Activated CD8-positive, alpha-beta T cell treated with anti-CD3 and anti-CD28 coated beads, Interleukin-2, amount 10 ng/mL, durations not matched to agents 7 days and 5 days (primary cell): Measurements from ENCODE around the gene BCAM. TPM values are rescaled to one million over a fixed set of nuclear protein-coding genes. Genes with fewer than 3 reads are reported as not detected.
A peak's percentile ranks its signal among the peaks of the same experiment; 100 is the strongest.

Source experiments
- ATAC-seq: fragments of 150-1000 bp; cut with Tn5 transposase; one replicate; pipeline ENCODE4 v1.10.0; 2021; ENCODE audit warnings: moderate library complexity
- CTCF ChIA-PET: fragments of 350-600 bp; sonication (Branson Sonifier 250); formaldehyde crosslinking; loops from one replicate; lab custom pipeline; 2021; ENCODE audit warnings: antibody characterized with exemption; lab: Charles Lee
- POLR2A ChIA-PET: fragments of 350-600 bp; sonication (Branson Sonifier 250); formaldehyde crosslinking; loops from one replicate; lab custom pipeline; 2021; ENCODE audit warnings: antibody characterized with exemption; lab: Charles Lee
- DNase-seq: peaks from one replicate; pipeline ENCODE4 v3.0.0-alpha.2; 2020
- H3K27ac Mint-ChIP-seq: one replicate; pipeline ENCODE4 v1.8.0; 2021; ENCODE audit warnings: mild to moderate bottlenecking, mixed read lengths
- H3K27me3 Mint-ChIP-seq: one replicate; pipeline ENCODE4 v1.8.0; 2021; ENCODE audit warnings: low read depth, mixed read lengths
- H3K36me3 Mint-ChIP-seq: one replicate; pipeline ENCODE4 v1.8.0; 2021; ENCODE audit warnings: low read depth, mixed read lengths
- H3K4me1 Mint-ChIP-seq: one replicate; pipeline ENCODE4 v1.8.0; 2021; ENCODE audit warnings: low read depth, mixed read lengths
- H3K4me3 Mint-ChIP-seq: one replicate; pipeline ENCODE4 v1.8.0; 2021; ENCODE audit warnings: mild to moderate bottlenecking, mixed read lengths
- H3K9me3 Mint-ChIP-seq: one replicate; pipeline ENCODE4 v1.8.0; 2022; ENCODE audit warnings: mixed read lengths; ENCODE audit not compliant: insufficient read depth
- total RNA-seq, 2 experiments: library from RNA; stranded (reverse); gene quantifications; one replicate each; pipeline ENCODE4 v1.2.3, GENCODE V29; 2021

BCAM gene
- total RNA-seq, 2 experiments from 2014 or later = not detected

- DNase-seq (peak; percentile 91), ATAC-seq (peak; percentile 80)
- H3K4me1 Mint-ChIP-seq = peaks cover 37% of the 10 kb centered on the region
- H3K9me3 Mint-ChIP-seq = no peaks in the 10 kb centered on the region
- H3K4me3 Mint-ChIP-seq = peak within 1 kb of the TSS; percentile 79
- ChIA-PET CTCF (interaction anchor here (0.6 to 1.4 kb wide), 21 partner anchors 11 to 191 kb away, joined by 3 to 18 read pairs (median 3); partner anchors contain the start of gene BCAM), POLR2A (no interaction called here)
- peaks cover 43% of the 10 kb centered on the region for H3K27me3 Mint-ChIP-seq
- H3K36me3 Mint-ChIP-seq = no peaks in the 10 kb centered on the region
- peak within 1 kb of the TSS; percentile 48 for H3K27ac Mint-ChIP-seq
Observed at GRCh38 chr19:44845612-44846454, 36.9 kb downstream of the BCAM start, which contains the start of gene NECTIN2. Gene NECTIN2 (plus strand): TSS chr19:44846297. CDS start chr19:44846526, 229 bp downstream.

GRCh38 chr19:44846455-44847143 is 37.7 kb downstream of the BCAM start:
- H3K4me3 Mint-ChIP-seq = peak overlapping the region; percentile 79
- no peaks in the 10 kb centered on the region for H3K9me3 Mint-ChIP-seq
- ChIA-PET POLR2A (no interaction called here), CTCF (interaction anchor here (1.0 to 3.1 kb wide), 8 partner anchors 19 to 183 kb away, joined by 3 to 18 read pairs (median 6); no protein-coding TSS in a partner anchor)
- H3K4me1 Mint-ChIP-seq = peaks cover 38% of the 10 kb centered on the region
- ATAC-seq (no peak), DNase-seq (no peak)
- H3K27ac Mint-ChIP-seq = no peak overlapping the region
- peaks cover 43% of the 10 kb centered on the region for H3K27me3 Mint-ChIP-seq
- no peaks in the 10 kb centered on the region for H3K36me3 Mint-ChIP-seq

- H3K4me3 Mint-ChIP-seq = peak overlapping the region; percentile 40
- no peak for ATAC-seq
- peaks cover 43% of the 10 kb centered on the region for H3K27me3 Mint-ChIP-seq
- H3K27ac Mint-ChIP-seq = no peak overlapping the region
- DNase-seq = no peak
- H3K36me3 Mint-ChIP-seq = no peaks in the 10 kb centered on the region
- peaks cover 37% of the 10 kb centered on the region for H3K4me1 Mint-ChIP-seq
- ChIA-PET CTCF (interaction anchor here (3.1 kb wide), 1 partner anchor 63 kb away, joined by 8 read pairs; no protein-coding TSS in a partner anchor), POLR2A (no interaction called here)
- no peaks in the 10 kb centered on the region for H3K9me3 Mint-ChIP-seq
Observed at GRCh38 chr19:44847144-44848035, 38.5 kb downstream of the BCAM start.

GRCh38 chr19:44848036-44848811 is 39.3 kb downstream of the BCAM start:
- no peak for ATAC-seq
- CTCF ChIA-PET = interaction anchor here (1.5 to 3.1 kb wide), 2 partner anchors 43 to 64 kb away, joined by 4 to 8 read pairs; partner anchors contain the start of gene TOMM40
- H3K27me3 Mint-ChIP-seq = peaks cover 46% of the 10 kb centered on the region
- no peaks in the 10 kb centered on the region for H3K36me3 Mint-ChIP-seq
- no peak overlapping the region for H3K4me3 Mint-ChIP-seq
- H3K9me3 Mint-ChIP-seq = no peaks in the 10 kb centered on the region
- peaks cover 37% of the 10 kb centered on the region for H3K4me1 Mint-ChIP-seq
- no peak overlapping the region for H3K27ac Mint-ChIP-seq
- DNase-seq = no peak
- POLR2A ChIA-PET = interaction anchor here (0.9 to 1.0 kb wide), 2 partner anchors 153 to 348 kb away, joined by 4 read pairs; partner anchors contain the start of genes RELB and ZNF180

GRCh38 chr19:44848812-44849447 is 40.0 kb downstream of the BCAM start:
- CTCF ChIA-PET = interaction anchor here (1.5 to 3.1 kb wide), 2 partner anchors 42 to 65 kb away, joined by 4 to 8 read pairs; partner anchors contain the start of gene TOMM40
- Mint-ChIP-seq H3K9me3 (no peaks in the 10 kb centered on the region), H3K4me1 (peaks cover 37% of the 10 kb centered on the region), H3K27ac (no peak overlapping the region), H3K36me3 (no peaks in the 10 kb centered on the region), H3K4me3 (no peak overlapping the region), H3K27me3 (peaks cover 46% of the 10 kb centered on the region)
- no peak for ATAC-seq
- POLR2A ChIA-PET = interaction anchor here (0.9 to 1.0 kb wide), 2 partner anchors 152 to 348 kb away, joined by 4 read pairs; partner anchors contain the start of genes RELB and ZNF180
- DNase-seq = no peak

- POLR2A ChIA-PET = no interaction called here
- no peaks in the 10 kb centered on the region for H3K36me3 Mint-ChIP-seq
- DNase-seq (no peak), ATAC-seq (no peak)
- H3K4me3 Mint-ChIP-seq = no peak overlapping the region
- no peak overlapping the region for H3K27ac Mint-ChIP-seq
- peaks cover 27% of the 10 kb centered on the region for H3K4me1 Mint-ChIP-seq
- H3K27me3 Mint-ChIP-seq = peaks cover 39% of the 10 kb centered on the region
- CTCF ChIA-PET = interaction anchor here (0.6 to 0.7 kb wide), 2 partner anchors 22 to 66 kb away, joined by 3 read pairs; no protein-coding TSS in a partner anchor
- H3K9me3 Mint-ChIP-seq = no peaks in the 10 kb centered on the region
Observed at GRCh38 chr19:44850641-44851109, 41.8 kb downstream of the BCAM start.

- no peak for DNase-seq
Observed at GRCh38 chr19:44851427-44851826, 42.5 kb downstream of the BCAM start.

GRCh38 chr19:44855606-44856005 is 46.7 kb downstream of the BCAM start:
- H3K27ac Mint-ChIP-seq = no peak overlapping the region
- no peaks in the 10 kb centered on the region for H3K36me3 Mint-ChIP-seq
- DNase-seq (no peak), ATAC-seq (no peak)
- peaks cover 3% of the 10 kb centered on the region for H3K27me3 Mint-ChIP-seq
- CTCF ChIA-PET = interaction anchor here (1.1 kb wide), 1 partner anchor 11 kb away, joined by 3 read pairs; no protein-coding TSS in a partner anchor
- H3K9me3 Mint-ChIP-seq = no peaks in the 10 kb centered on the region
- POLR2A ChIA-PET = no interaction called here
- no peak overlapping the region for H3K4me3 Mint-ChIP-seq
- peaks cover 16% of the 10 kb centered on the region for H3K4me1 Mint-ChIP-seq

More at GRCh38 chr19:44851427-44851826, 42.5 kb downstream of the BCAM start:
- H3K27ac Mint-ChIP-seq = peak overlapping the region; percentile 46
- peaks cover 33% of the 10 kb centered on the region for H3K27me3 Mint-ChIP-seq
- ATAC-seq = peak; percentile 35
- no peaks in the 10 kb centered on the region for H3K9me3 Mint-ChIP-seq
- ChIA-PET CTCF (no interaction called here), POLR2A (no interaction called here)
- peaks cover 28% of the 10 kb centered on the region for H3K4me1 Mint-ChIP-seq
- no peaks in the 10 kb centered on the region for H3K36me3 Mint-ChIP-seq
- no peak overlapping the region for H3K4me3 Mint-ChIP-seq

GRCh38 chr19:44856421-44857083 is 47.6 kb downstream of the BCAM start:
- peaks cover 8% of the 10 kb centered on the region for H3K27me3 Mint-ChIP-seq
- H3K36me3 Mint-ChIP-seq = no peaks in the 10 kb centered on the region
- POLR2A ChIA-PET = no interaction called here
- peaks cover 13% of the 10 kb centered on the region for H3K4me1 Mint-ChIP-seq
- no peak for ATAC-seq
- DNase-seq = no peak
- no peak overlapping the region for H3K4me3 Mint-ChIP-seq
- H3K27ac Mint-ChIP-seq = peak overlapping the region; percentile 22
- CTCF ChIA-PET = interaction anchor here (1.0 to 1.1 kb wide), 2 partner anchors 11 to 12 kb away, joined by 3 read pairs; partner anchors contain the start of gene NECTIN2
- no peaks in the 10 kb centered on the region for H3K9me3 Mint-ChIP-seq
